Femur (tissue), 1 donor: ENCODE data around the gene GPRASP2.
"Not testable (repeated sequence)": the region's sequence is repeated elsewhere in the genome, so short reads cannot be mapped to it uniquely, and the experiment has no call there.

Source experiments
- DNase-seq: peaks from one replicate; pipeline ENCODE4 v3.0.0-alpha.2; 2017

Gene GPRASP2

GRCh38 chrX:102712216-102712966, at the start of gene GPRASP2:
TSS of gene GPRASP2 (plus strand) at chrX:102712448. CDS start at chrX:102714870, 2,422 bp downstream.
- DNase-seq = peak; percentile 81

GRCh38 chrX:102663820-102664219, 48.4 kb upstream of the GPRASP2 start:
- not testable (repeated sequence) for DNase-seq

GRCh38 chrX:102667034-102667433, 45.2 kb upstream of the GPRASP2 start:
- not testable (repeated sequence) for DNase-seq

GRCh38 chrX:102669526-102669925, 42.7 kb upstream of the GPRASP2 start:
- DNase-seq = no peak

GRCh38 chrX:102672856-102673255, 39.4 kb upstream of the GPRASP2 start:
- no peak for DNase-seq

GRCh38 chrX:102677479-102677878, 34.8 kb upstream of the GPRASP2 start:
- DNase-seq = not testable (repeated sequence)

- DNase-seq = no peak
Measured at GRCh38 chrX:102684772-102685520, 27.3 kb upstream of the GPRASP2 start.

GRCh38 chrX:102694749-102695148, 17.5 kb upstream of the GPRASP2 start:
- no peak for DNase-seq

GRCh38 chrX:102696306-102696705, 15.9 kb upstream of the GPRASP2 start:
- no peak for DNase-seq

GRCh38 chrX:102697494-102697893, 14.8 kb upstream of the GPRASP2 start:
- no peak for DNase-seq

GRCh38 chrX:102708900-102709299, 3.3 kb upstream of the GPRASP2 start:
- DNase-seq = no peak

GRCh38 chrX:102711872-102712215, 404 bp upstream of the GPRASP2 start:
- DNase-seq = no peak

- peak; percentile 78 for DNase-seq
Measured at GRCh38 chrX:102712981-102713625, 855 bp downstream of the GPRASP2 start.

- no peak for DNase-seq
Measured at GRCh38 chrX:102714994-102715393, 2.7 kb downstream of the GPRASP2 start.

GRCh38 chrX:102715967-102716366, 3.7 kb downstream of the GPRASP2 start:
- DNase-seq = no peak

GRCh38 chrX:102720237-102721168, 8.3 kb downstream of the GPRASP2 start, which contains the start of gene GPRASP3:
TSS of gene GPRASP3 (plus strand) at chrX:102720743. CDS start at chrX:102748996, 28,253 bp downstream.
- peak; percentile 86 for DNase-seq

GRCh38 chrX:102721169-102721506, 8.9 kb downstream of the GPRASP2 start:
- DNase-seq = not testable (repeated sequence)

GRCh38 chrX:102723456-102723855, 11.2 kb downstream of the GPRASP2 start:
- DNase-seq = no peak

- DNase-seq = no peak
Measured at GRCh38 chrX:102727761-102728160, 15.5 kb downstream of the GPRASP2 start.

GRCh38 chrX:102728646-102729045, 16.4 kb downstream of the GPRASP2 start:
- no peak for DNase-seq

- no peak for DNase-seq
Measured at GRCh38 chrX:102739657-102740056, 27.4 kb downstream of the GPRASP2 start.

GRCh38 chrX:102744307-102744706, 32.1 kb downstream of the GPRASP2 start:
- DNase-seq = no peak

- DNase-seq = no peak
Measured at GRCh38 chrX:102745513-102745856, 33.2 kb downstream of the GPRASP2 start.
